Stomach (tissue), 9 donors: ENCODE data around the gene FGF22. TPM values are rescaled to one million over a fixed set of nuclear protein-coding genes. Genes with fewer than 3 reads are reported as not detected.

Experiments
- DNase-seq, 2 donors: peaks; one replicate each; pipeline versions ENCODE4 v3.0.0 to v3.0.0-alpha.2; 2013 to 2019
- H3K27ac ChIP-seq, 5 donors: fragments of 200-600 bp in 4 of 5; sonication (generic) in 4 of 5; one replicate each; pipeline ENCODE4 v1.5.1; 2013 to 2019; ENCODE audit warnings: mild to moderate bottlenecking in 1 of 5, moderate library complexity in 1 of 5
- H3K27me3 ChIP-seq, 3 donors: fragments of 200-600 bp; sonication (generic); one replicate each; pipeline ENCODE4 v1.5.1; 2017 to 2019; ENCODE audit warnings: mixed run types in 1 of 3
- H3K36me3 ChIP-seq, 4 donors: fragments of 200-600 bp; sonication (generic); 1 replicate in 3 of 4; 2 replicates in 1 of 4; pipeline ENCODE4 v1.5.1; 2016 to 2019
- H3K4me1 ChIP-seq, 4 donors: fragments of 200-600 bp; sonication (generic); one replicate each; pipeline ENCODE4 v1.5.1; 2016 to 2019
- H3K4me3 ChIP-seq, 4 donors: fragments of 200-600 bp; sonication (generic) in 3 of 4; one replicate each; pipeline ENCODE4 v1.5.1; 2016 to 2019; ENCODE audit warnings: mild to moderate bottlenecking in 1 of 4
- H3K9me3 ChIP-seq, 4 donors: fragments of 200-600 bp; sonication (generic); one replicate each; pipeline ENCODE4 v1.5.1; 2016 to 2019
- EP300 ChIP-seq: sonication (generic); formaldehyde crosslinking; IDR thresholded peaks from one replicate; pipeline ENCODE4 v1.6.1; 2017; ENCODE audit warnings: antibody characterized with exemption
- POLR2A ChIP-seq, 4 donors: fragments of 450-650 bp; IDR thresholded peaks; one replicate each; pipeline ENCODE4 v1.6.1; 2016; ENCODE audit warnings: antibody characterized with exemption in 4 of 4, control low read depth in 2 of 4, mild to moderate bottlenecking in 1 of 4, moderate library complexity in 1 of 4
- POLR2AphosphoS5 ChIP-seq, 3 donors: sonication (generic); formaldehyde crosslinking; IDR thresholded peaks; one replicate each; pipeline ENCODE4 v1.6.1; 2016; ENCODE audit warnings: antibody characterized with exemption in 3 of 3
- WGBS, 5 donors: extraction: QIAGEN DNeasy Blood & Tissue Kit in 3 of 5; methylation state at CpG; one replicate each; pipeline versions ENCODE4 v1.1.5 to v1.1.7; 2013 to 2018; 5-methylcytosine and 5-hydroxymethylcytosine counted together
- intact Hi-C: fragments of 100-400 bp; cut with DNase I; formaldehyde crosslinking; loops from one replicate; pipeline ENCODE4 v1.15.1; 2023; ENCODE audit warnings: low total_unique reads
- polyA plus RNA-seq, 3 donors: library from polyadenylated mRNA; stranded (reverse); fragments of 200-250 nt; gene quantifications; one replicate each; pipeline ENCODE4 v1.2.3, GENCODE V29; 2013
- total RNA-seq, 5 donors: library from RNA; depleted of rRNA; stranded (reverse); fragments of >200 nt; gene quantifications; one replicate each; pipeline versions ENCODE4 v1.1.0 to v1.2.3, GENCODE V29; 2014 to 2016
- TF ChIP-seq, protein P1 (sequence below), 7 experiments: fragments of 450-650 bp in 4 of 7; fragments of 200-600 bp in 3 of 7; sonication (generic) in 3 of 7; IDR thresholded peaks; one replicate each; pipeline ENCODE4 v1.5.1; 2016 to 2019; ENCODE audit warnings: antibody characterized with exemption in 7 of 7, control low read depth in 2 of 7, mild to moderate bottlenecking in 1 of 7
- donor health status: healthy with polysubstance abuse.
- donor health status: Bipolar disorder and iron deficiency.
- donor health status: healthy.

The FGF22 gene
- total and polyA plus RNA-seq, 8 donors = 0.37 to 0.76 (median 0.46) TPM; not detected in 4

DNA sequence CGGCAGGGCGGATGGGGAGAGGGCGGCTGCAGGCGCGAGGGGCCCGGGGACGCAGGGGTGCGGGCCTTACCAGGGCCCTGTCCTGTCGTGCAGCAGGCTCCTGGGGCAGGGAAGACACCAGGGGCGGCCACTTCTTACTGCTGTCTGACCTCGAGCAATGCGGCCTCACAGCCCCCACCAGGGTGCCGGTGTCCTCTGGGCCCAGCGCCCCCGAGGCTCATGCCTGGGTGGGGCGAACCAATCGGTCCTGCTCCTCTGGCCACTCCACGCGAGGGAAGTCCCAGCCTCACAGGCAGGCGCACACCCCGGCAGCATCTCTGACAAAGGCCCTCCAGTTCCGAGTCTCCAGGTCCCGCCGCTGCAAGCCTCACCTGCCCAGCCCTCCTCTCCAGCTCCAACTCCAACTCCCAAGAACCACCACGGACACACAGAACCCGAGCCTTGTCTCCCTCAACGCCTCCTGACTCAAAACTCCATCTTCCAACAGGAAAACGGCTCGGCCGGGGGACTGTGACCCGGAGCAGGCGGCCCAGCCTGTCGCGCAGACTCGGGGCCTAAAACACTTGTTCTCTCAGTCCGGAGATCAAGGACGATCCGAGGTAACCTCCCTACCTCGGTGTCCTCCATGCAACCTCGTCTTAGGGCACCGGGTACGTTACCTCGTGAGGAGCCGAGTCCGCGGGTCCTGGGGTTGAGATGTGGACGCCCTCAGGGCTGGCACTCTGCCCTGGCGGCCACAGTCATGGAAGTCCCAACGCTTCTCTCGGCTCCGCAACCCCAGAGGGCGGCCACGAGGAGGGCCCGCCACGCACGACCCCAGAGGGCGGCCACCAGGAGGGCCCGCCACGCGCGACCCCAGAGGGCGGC is 6.5 kb downstream of the FGF22 start:
- H3K9me3 ChIP-seq = no peaks in the 10 kb centered on the region
- no peak overlapping the region for H3K4me3 ChIP-seq
- H3K27ac ChIP-seq = no peak overlapping the region
- 89 to 94% (median 93%) methylated on average over 44 to 62 of the region's 62 CpGs for WGBS, 5 donors
- no peaks in the 10 kb centered on the region for H3K4me1 ChIP-seq
- no peak for TF ChIP-seq POLR2A (IDR thresholded peaks at IDR 0.05)
- no peaks in the 10 kb centered on the region for H3K27me3 ChIP-seq
- no peak for DNase-seq
- peaks cover 48 to 73% (median 69%) of the 10 kb centered on the region in 4 donors for H3K36me3 ChIP-seq
- intact Hi-C loops = no loop called here

DNA sequence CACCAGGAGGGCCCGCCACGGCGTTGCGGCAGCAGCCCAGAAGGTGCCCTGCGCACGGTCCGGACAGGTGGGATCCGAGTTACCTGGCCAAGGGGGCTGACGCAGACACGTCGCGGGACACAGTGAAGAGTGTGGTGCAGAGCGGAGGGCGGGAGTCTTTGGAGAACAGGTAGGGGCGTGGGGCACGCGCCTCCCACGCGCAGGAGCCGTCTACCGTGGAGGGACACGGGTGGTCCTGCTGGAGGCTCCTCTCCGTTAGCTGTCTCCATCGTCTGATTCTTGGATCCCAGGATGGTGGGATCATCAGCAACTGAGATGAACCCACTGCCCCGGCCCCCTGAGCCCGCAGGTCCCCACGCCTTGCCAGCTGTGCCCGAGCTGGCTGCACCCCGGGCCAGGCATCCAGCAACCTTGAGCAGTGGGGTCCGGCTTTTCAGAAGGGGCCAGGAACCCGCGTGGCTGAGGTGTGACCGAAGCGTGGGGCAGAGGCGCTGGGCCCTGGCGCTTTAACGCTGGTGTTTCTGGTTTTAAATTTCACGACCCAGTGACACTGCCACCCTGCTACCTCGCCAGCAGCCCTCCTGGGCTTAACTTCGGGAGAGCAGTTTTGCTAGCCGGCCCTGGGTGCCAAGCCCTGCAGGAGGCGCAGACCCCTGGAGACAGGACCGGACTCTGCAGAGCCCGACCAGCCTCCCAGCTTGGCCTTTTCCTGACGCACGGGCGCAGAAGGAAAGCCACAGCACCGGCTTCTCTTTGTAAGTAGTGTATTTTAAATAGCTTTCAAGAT is 7.3 kb downstream of the FGF22 start:
- no peaks in the 10 kb centered on the region for H3K27me3 ChIP-seq
- DNase-seq = no peak
- 90 to 95% (median 93%) methylated on average over 44 to 48 of the region's 48 CpGs for WGBS, 5 donors
- H3K4me1 ChIP-seq = no peaks in the 10 kb centered on the region
- TF ChIP-seq EP300 (no peak), POLR2AphosphoS5 (IDR thresholded peaks at IDR 0.05) (no peak), POLR2A (IDR thresholded peaks at IDR 0.05) (no peak)
- TF ChIP-seq, protein P1, sequence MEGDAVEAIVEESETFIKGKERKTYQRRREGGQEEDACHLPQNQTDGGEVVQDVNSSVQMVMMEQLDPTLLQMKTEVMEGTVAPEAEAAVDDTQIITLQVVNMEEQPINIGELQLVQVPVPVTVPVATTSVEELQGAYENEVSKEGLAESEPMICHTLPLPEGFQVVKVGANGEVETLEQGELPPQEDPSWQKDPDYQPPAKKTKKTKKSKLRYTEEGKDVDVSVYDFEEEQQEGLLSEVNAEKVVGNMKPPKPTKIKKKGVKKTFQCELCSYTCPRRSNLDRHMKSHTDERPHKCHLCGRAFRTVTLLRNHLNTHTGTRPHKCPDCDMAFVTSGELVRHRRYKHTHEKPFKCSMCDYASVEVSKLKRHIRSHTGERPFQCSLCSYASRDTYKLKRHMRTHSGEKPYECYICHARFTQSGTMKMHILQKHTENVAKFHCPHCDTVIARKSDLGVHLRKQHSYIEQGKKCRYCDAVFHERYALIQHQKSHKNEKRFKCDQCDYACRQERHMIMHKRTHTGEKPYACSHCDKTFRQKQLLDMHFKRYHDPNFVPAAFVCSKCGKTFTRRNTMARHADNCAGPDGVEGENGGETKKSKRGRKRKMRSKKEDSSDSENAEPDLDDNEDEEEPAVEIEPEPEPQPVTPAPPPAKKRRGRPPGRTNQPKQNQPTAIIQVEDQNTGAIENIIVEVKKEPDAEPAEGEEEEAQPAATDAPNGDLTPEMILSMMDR (IDR thresholded peaks at IDR 0.05) = no peak
- H3K27ac ChIP-seq = no peak overlapping the region
- intact Hi-C loops = no loop called here
- H3K36me3 ChIP-seq = peaks cover 56 to 81% (median 77%) of the 10 kb centered on the region in 4 donors
- H3K9me3 ChIP-seq = no peaks in the 10 kb centered on the region
- H3K4me3 ChIP-seq = no peak overlapping the region

DNA sequence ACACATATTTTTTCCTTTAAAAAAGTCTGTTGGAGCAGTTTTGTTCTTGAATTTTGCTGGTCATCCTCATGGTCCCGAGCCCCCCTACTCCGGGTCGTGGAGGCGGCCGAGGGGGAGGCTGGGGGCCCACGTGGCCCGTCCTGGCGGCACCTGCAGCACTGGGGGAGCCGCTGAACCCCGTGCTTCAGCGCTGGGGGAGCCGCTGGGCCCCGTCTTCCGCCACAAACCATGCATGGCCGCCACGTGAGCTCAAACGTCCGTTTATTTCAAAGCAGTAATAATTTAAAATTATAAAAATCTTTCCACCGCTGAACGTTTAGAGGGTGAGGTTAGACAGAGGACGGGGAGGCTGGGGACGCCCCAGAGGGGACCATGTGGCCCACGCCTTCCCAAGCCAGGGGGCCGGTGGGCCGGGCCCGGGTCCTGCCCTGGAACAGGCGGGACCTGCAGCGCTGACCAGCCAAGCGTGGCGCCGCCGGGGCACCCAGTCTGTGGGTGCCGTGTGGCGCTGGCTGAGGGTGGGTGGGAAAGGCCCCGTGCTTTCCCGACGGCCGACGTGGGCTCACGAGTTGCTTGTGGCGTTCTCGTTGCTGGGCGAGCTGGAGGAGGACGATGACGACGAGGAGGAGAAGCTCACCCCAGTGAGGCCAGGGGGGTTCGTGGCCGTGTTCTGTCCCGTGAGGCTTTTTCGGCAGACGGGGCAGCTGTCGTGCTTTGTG is 8.0 kb downstream of the FGF22 start:
- Histone ChIP-seq H3K36me3 (peaks cover 63 to 88% (median 85%) of the 10 kb centered on the region in 4 donors), H3K27me3 (no peaks in the 10 kb centered on the region), H3K4me3 (no peak overlapping the region), H3K9me3 (no peaks in the 10 kb centered on the region), H3K4me1 (no peaks in the 10 kb centered on the region), H3K27ac (no peak overlapping the region)
- DNase-seq = no peak
- TF ChIP-seq POLR2AphosphoS5 (IDR thresholded peaks at IDR 0.05) = no peak
- no peak for TF ChIP-seq POLR2A (IDR thresholded peaks at IDR 0.05)
- TF ChIP-seq, protein P1 (IDR thresholded peaks at IDR 0.05) = no peak
- TF ChIP-seq EP300 = no peak
- WGBS, 5 donors = 91 to 94% (median 93%) methylated on average over 39 to 52 of the region's 52 CpGs
- intact Hi-C loops = no loop called here

DNA sequence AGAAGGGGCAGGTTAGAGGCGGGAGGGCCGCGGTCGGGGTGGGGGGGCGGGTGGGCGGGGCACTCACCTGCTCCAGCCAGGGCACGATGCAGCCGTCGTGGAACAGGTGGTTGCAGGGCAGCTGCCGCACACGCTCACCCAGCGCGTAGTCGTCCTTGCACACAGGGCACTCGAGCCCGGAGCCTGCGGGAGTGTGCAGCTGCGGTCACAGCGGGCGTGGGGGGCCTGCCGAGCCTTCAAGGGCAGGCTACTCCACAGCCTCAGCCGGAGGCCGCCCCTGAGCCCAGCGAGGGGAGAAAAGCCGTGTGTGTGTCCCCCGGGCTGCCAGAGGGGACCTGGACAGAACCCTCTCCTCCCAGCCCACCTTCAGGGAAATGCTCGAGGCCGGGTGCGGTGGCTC is 8.6 kb downstream of the FGF22 start:
- intact Hi-C loops = no loop called here
- Histone ChIP-seq H3K27me3 (no peaks in the 10 kb centered on the region), H3K27ac (no peak overlapping the region), H3K4me3 (no peak overlapping the region), H3K9me3 (no peaks in the 10 kb centered on the region), H3K4me1 (peaks cover 0 to 2% (median 0%) of the 10 kb centered on the region in 4 donors), H3K36me3 (peaks cover 66 to 94% (median 90%) of the 10 kb centered on the region in 4 donors)
- no peak for DNase-seq
- TF ChIP-seq EP300 (no peak), POLR2A (IDR thresholded peaks at IDR 0.05) (no peak), POLR2AphosphoS5 (IDR thresholded peaks at IDR 0.05) (no peak)
- TF ChIP-seq, protein P1 (IDR thresholded peaks at IDR 0.05) = no peak
- WGBS, 5 donors = 85 to 92% (median 90%) methylated on average over 13 to 29 of the region's 29 CpGs
